K562 (cell line): ENCODE data around the gene CRADD. TPM values are rescaled to one million over a fixed set of nuclear protein-coding genes. Genes with fewer than 3 reads are reported as not detected.
A peak's percentile ranks its signal among the peaks of the same experiment; 100 is the strongest.

ENCODE experiments used
- AFF1 ChIP-seq, 2 experiments: fragments of 450-650 bp; IDR thresholded peaks; 2 replicates each; pipeline ENCODE4 v1.6.1; 2018; ENCODE audit warnings: mild to moderate bottlenecking in 2 of 2, low read depth in 1 of 2; ENCODE audit not compliant: partially characterized antibody in 2 of 2
- CCNT2 ChIP-seq: IDR thresholded peaks from 2 replicates; pipeline ENCODE4 v1.6.1; 2011; ENCODE audit warnings: borderline replicate concordance, low read depth, mild to moderate bottlenecking, moderate library complexity, mixed read lengths, low read length; ENCODE audit not compliant: insufficient read length; ENCODE audit errors: extremely low read depth
- NELFE ChIP-seq: IDR thresholded peaks from 2 replicates; pipeline ENCODE4 v1.6.1; 2011; ENCODE audit warnings: mild to moderate bottlenecking; ENCODE audit not compliant: insufficient read depth, insufficient read length
- TSHZ1 ChIP-seq: fragments of 250-450 bp; sonication (Bioruptor Pico); IDR thresholded peaks from 2 replicates; pipeline ENCODE4 v1.4.0; 2020; ENCODE audit warnings: mild to moderate bottlenecking, moderate library complexity
- UBTF ChIP-seq, 2 experiments: IDR thresholded peaks; 2 replicates each; pipeline ENCODE4 v1.6.1; 2012; ENCODE audit warnings: improper control_type of control experiment in 2 of 2, low read depth in 2 of 2, low read length in 2 of 2, borderline replicate concordance in 1 of 2
- VEZF1 ChIP-seq: fragments of 200-800 bp; sonication (Bioruptor generic); IDR thresholded peaks from 2 replicates; pipeline ENCODE4 v1.6.1; 2017; ENCODE audit warnings: missing genetic modification characterization, missing compliant biosample characterization
- ZNF212 ChIP-seq: fragments of 450-650 bp; formaldehyde crosslinking; IDR thresholded peaks from 2 replicates; pipeline ENCODE4 v1.4.0; 2020; ENCODE audit warnings: mild to moderate bottlenecking
- ZNF3 ChIP-seq: fragments of 250-450 bp; sonication (Bioruptor Pico); IDR thresholded peaks from 2 replicates; pipeline ENCODE4 v1.5.0; 2021; ENCODE audit warnings: mild to moderate bottlenecking, moderate library complexity
- ZNF384 ChIP-seq: IDR thresholded peaks from 2 replicates; pipeline ENCODE4 v1.6.1; 2012; ENCODE audit warnings: low read depth, low read length, improper control_type of control experiment
- ZNF408 ChIP-seq: fragments of 250-450 bp; sonication (Bioruptor Pico); IDR thresholded peaks from 2 replicates; pipeline ENCODE4 v1.4.0; 2020; ENCODE audit warnings: low read depth, mild to moderate bottlenecking, moderate library complexity
- ZNF512 ChIP-seq: IDR thresholded peaks from 2 replicates; pipeline ENCODE4 v1.6.1; 2016; ENCODE audit warnings: missing genetic modification characterization, missing compliant biosample characterization
- polyA plus RNA-seq, 8 experiments: library from polyadenylated mRNA; depleted of rRNA in 4 of 8; stranded (reverse) in 5 of 8; unstranded in 3 of 8; fragments of >200 nt; fragmentation: Nextera tagmentation in 2 of 8; fragmentation: Illumina TruSeq in 1 of 8; extraction: Ambion mirVana in 2 of 8; extraction: Trizol in 1 of 8; gene quantifications; 2 replicates each; pipeline versions ENCODE4 v1.2.1 to v1.2.3, GENCODE V29; 2011 to 2014; ENCODE audit warnings: inconsistent platforms in 1 of 8, missing spikeins in 1 of 8
- total RNA-seq, 7 experiments: library from RNA; depleted of rRNA in 6 of 7; stranded (reverse); fragments of >200 nt in 6 of 7; fragmentation: Illumina TruSeq in 2 of 7; extraction: Trizol in 2 of 7; gene quantifications; 2 replicates each; pipeline versions ENCODE4 v1.2.1 to v1.2.3, GENCODE V29; 2011 to 2021; ENCODE audit warnings: low replicate concordance in 1 of 7

Gene CRADD
- total and polyA plus RNA-seq, 9 of the 15 experiments (the other 6 are each of a cell fraction or from before 2014, with no cell fraction given), result 20.5 to 41.1 (median 25.9) TPM

DNA sequence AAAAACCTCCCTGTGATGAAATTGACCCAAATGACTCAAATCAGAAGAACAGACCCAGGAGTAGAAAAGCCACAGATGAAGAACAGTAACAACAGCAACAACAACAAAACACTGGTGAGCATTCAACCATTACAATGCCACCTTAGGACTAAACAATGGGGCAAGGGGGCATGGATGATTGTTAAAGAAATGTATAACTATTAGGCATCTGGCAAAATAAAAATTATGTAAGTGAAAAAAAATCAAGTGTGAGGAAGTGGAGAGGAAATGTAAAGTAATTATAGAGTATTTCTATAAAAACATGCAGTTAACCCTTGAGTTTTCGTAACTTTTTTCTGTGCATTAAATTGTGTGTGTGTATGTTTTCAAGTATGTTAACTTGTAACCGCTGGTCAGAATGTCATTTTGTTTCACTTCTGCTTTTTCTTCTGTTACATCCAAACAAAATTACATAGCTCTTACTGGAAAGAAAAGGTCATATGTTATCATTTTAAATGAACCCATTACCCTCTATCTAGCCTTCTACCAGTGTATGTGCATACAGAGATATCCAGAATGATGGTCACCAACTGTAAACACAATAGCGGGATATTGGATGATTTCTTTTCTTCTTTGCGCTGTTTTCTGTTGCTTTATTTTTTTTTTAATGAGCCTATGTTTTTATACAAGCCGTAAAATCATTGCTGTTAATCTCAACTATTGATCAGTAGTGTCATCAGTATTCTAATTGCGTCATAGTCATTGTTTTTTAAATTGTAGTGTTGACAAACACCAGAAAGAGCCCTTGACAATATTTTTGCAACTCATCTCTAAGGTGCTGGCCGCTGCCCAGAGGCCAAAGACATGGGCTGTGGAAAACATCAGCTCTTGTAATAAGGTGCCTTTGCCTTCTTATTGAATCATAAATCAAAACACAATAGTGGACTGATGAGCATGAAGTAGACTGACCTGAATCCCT lies 170.6 kb downstream of the CRADD start (continued):
- TF ChIP-seq AFF1 (IDR thresholded peaks at IDR 0.05; ENCODE audit: low read depth in 1 of 2, partially characterized antibody in 2 of 2) (peak in 1 of 2 experiments; percentile 22), VEZF1 (no peak), ZNF384 (peak; percentile 73), ZNF3 (no peak), TSHZ1 (CRISPR knock-in tag) (no peak), ZNF512 (tag) (no peak), CCNT2 (peak; percentile 71), UBTF (IDR thresholded peaks at IDR 0.05; ENCODE audit: borderline replicate concordance in 1 of 2, low read depth in 2 of 2, low read length in 2 of 2) (no peak), ZNF408 (no peak), NELFE (no peak), ZNF212 (CRISPR knock-in tag) (no peak)
